Measurements from ENCODE around the gene PKD1L1. TPM values are rescaled to one million over a fixed set of nuclear protein-coding genes. Genes with fewer than 3 reads are reported as not detected.
"Not testable (repeated sequence)": the region's sequence is repeated elsewhere in the genome, so short reads cannot be mapped to it uniquely, and the experiment has no call there.

The PKD1L1 gene
- polyA plus RNA-seq, 1 donor from 2014 or later: 2.0 TPM

DNA sequence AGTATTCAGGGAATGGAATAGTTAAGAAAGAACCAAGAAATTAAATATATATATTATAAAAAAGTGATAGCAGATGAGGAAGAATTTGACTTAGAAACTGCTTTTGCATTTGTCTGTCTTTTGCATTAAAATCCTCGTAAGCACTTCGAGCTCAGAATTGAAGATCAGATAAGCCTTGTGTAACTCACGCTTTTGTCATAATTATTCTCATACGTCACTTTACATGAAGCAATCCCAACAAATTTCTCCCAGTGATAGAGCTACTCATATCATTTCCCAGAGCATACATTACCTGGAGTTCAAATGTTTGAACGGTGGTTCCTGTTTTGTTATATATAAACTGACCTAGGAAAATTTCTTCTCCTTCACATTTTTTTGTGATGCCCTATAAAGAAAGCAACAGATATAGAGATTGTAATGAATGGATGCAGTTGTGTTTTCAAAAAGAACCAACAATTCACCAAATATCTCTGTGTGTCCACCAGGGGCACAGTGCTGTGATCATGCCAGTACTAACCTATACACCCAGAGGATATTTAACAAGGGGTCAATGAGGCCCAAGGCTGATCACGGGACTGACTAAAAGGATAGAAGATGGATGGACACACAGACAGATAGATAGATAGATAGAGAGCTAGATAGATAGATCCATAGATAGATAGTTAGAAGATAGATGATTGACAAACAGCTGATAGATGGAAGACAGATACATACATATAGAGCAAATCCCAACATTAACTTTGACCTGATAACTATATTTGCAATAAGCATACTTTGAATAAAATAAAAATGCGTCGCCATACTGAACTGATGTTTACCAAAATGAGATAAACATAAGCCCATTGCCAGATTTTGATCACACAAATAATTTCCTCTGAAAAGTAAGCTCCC lies 40.5 kb upstream of the PKD1L1 start:
- H3K9me3 ChIP-seq (ENCODE audit: low read length): no peaks in the 10 kb centered on the region
- H4K20me1 ChIP-seq (ENCODE audit: insufficient read depth): no peaks in the 10 kb centered on the region
- no peak overlapping the region for H2AFZ ChIP-seq (ENCODE audit: low read depth, low read length)
- H3K9ac ChIP-seq (ENCODE audit: low read length): no peak overlapping the region
- no peaks in the 10 kb centered on the region for H3F3A ChIP-seq (ENCODE audit: insufficient read depth, low read length, poor library complexity, severe bottlenecking)
- no peak overlapping the region for H3K4me3 ChIP-seq (ENCODE audit: low read length)
- no peaks in the 10 kb centered on the region for H3K27me3 ChIP-seq (ENCODE audit: insufficient read depth, low read depth, low read length)
- no peaks in the 10 kb centered on the region for H3K79me2 ChIP-seq (replicated peaks; ENCODE audit: insufficient read depth, low read length)
- H3K9me2 ChIP-seq (ENCODE audit: insufficient read depth, low read length): no peaks in the 10 kb centered on the region
- TF ChIP-seq SMC3 (conservative IDR thresholded peaks at IDR 0.05; ENCODE audit: poor library complexity) (no peak), EP300 (conservative IDR thresholded peaks at IDR 0.05; ENCODE audit: poor library complexity, severe bottlenecking) (no peak), RAD21 (conservative IDR thresholded peaks at IDR 0.05) (no peak)
- TF ChIP-seq, protein P1, sequence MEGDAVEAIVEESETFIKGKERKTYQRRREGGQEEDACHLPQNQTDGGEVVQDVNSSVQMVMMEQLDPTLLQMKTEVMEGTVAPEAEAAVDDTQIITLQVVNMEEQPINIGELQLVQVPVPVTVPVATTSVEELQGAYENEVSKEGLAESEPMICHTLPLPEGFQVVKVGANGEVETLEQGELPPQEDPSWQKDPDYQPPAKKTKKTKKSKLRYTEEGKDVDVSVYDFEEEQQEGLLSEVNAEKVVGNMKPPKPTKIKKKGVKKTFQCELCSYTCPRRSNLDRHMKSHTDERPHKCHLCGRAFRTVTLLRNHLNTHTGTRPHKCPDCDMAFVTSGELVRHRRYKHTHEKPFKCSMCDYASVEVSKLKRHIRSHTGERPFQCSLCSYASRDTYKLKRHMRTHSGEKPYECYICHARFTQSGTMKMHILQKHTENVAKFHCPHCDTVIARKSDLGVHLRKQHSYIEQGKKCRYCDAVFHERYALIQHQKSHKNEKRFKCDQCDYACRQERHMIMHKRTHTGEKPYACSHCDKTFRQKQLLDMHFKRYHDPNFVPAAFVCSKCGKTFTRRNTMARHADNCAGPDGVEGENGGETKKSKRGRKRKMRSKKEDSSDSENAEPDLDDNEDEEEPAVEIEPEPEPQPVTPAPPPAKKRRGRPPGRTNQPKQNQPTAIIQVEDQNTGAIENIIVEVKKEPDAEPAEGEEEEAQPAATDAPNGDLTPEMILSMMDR (IDR thresholded peaks at IDR 0.05; ENCODE audit: poor library complexity, severe bottlenecking): peak; percentile 40
- TF ChIP-seq, protein P2, sequence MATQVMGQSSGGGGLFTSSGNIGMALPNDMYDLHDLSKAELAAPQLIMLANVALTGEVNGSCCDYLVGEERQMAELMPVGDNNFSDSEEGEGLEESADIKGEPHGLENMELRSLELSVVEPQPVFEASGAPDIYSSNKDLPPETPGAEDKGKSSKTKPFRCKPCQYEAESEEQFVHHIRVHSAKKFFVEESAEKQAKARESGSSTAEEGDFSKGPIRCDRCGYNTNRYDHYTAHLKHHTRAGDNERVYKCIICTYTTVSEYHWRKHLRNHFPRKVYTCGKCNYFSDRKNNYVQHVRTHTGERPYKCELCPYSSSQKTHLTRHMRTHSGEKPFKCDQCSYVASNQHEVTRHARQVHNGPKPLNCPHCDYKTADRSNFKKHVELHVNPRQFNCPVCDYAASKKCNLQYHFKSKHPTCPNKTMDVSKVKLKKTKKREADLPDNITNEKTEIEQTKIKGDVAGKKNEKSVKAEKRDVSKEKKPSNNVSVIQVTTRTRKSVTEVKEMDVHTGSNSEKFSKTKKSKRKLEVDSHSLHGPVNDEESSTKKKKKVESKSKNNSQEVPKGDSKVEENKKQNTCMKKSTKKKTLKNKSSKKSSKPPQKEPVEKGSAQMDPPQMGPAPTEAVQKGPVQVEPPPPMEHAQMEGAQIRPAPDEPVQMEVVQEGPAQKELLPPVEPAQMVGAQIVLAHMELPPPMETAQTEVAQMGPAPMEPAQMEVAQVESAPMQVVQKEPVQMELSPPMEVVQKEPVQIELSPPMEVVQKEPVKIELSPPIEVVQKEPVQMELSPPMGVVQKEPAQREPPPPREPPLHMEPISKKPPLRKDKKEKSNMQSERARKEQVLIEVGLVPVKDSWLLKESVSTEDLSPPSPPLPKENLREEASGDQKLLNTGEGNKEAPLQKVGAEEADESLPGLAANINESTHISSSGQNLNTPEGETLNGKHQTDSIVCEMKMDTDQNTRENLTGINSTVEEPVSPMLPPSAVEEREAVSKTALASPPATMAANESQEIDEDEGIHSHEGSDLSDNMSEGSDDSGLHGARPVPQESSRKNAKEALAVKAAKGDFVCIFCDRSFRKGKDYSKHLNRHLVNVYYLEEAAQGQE (IDR thresholded peaks at IDR 0.05; ENCODE audit: borderline replicate concordance): no peak
- no peaks in the 10 kb centered on the region for H3K36me3 ChIP-seq (ENCODE audit: insufficient read depth, low read length)
- H3K27ac ChIP-seq (ENCODE audit: low read length): no peak overlapping the region
- H3K4me2 ChIP-seq (ENCODE audit: low read length): no peak overlapping the region

DNA sequence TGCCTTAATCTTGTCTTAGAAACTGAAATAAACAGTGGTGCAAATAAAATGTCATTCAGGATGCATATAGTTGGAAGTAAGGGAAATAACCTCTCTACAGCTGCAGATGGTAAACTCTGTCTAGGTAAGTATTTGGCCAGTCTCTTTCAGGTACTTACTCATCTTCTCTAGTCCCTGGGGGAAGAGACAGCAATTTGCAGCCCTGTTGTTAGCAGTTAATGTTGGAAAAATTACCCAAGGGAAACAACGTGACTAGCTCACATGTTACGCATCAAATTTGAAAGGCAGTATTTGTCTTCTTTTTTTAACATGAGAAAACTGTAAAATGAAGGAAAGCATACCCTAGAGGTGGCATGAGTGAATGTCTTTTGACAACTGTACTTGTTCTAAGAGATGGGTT lies 34.3 kb upstream of the PKD1L1 start:
- H3F3A ChIP-seq (ENCODE audit: insufficient read depth, low read length, poor library complexity, severe bottlenecking): no peaks in the 10 kb centered on the region
- H3K9me3 ChIP-seq (ENCODE audit: low read length): no peaks in the 10 kb centered on the region
- H3K4me2 ChIP-seq (ENCODE audit: low read length): peak overlapping the region; percentile 47
- no peak for TF ChIP-seq MXI1 (conservative IDR thresholded peaks at IDR 0.05; ENCODE audit: poor library complexity, severe bottlenecking)
- TF ChIP-seq, protein P1 (IDR thresholded peaks at IDR 0.05; ENCODE audit: poor library complexity, severe bottlenecking): peak; percentile 47
- TF ChIP-seq SMC3 (conservative IDR thresholded peaks at IDR 0.05; ENCODE audit: poor library complexity): no peak
- TF ChIP-seq EP300 (conservative IDR thresholded peaks at IDR 0.05; ENCODE audit: poor library complexity, severe bottlenecking): peak; percentile 66
- TF ChIP-seq POLR2AphosphoS5 (IDR thresholded peaks at IDR 0.05): peak; percentile 76
- H3K27me3 ChIP-seq (ENCODE audit: insufficient read depth, low read depth, low read length): no peaks in the 10 kb centered on the region
- H4K20me1 ChIP-seq (ENCODE audit: insufficient read depth): no peaks in the 10 kb centered on the region
- peaks cover 3% of the 10 kb centered on the region for H3K36me3 ChIP-seq (ENCODE audit: insufficient read depth, low read length)
- H2AFZ ChIP-seq (ENCODE audit: low read depth, low read length): no peak overlapping the region
- peak overlapping the region; percentile 21 for H3K27ac ChIP-seq (ENCODE audit: low read length)
- H3K9me2 ChIP-seq (ENCODE audit: insufficient read depth, low read length): no peaks in the 10 kb centered on the region
- peaks cover 4% of the 10 kb centered on the region for H3K79me2 ChIP-seq (replicated peaks; ENCODE audit: insufficient read depth, low read length)
- no peak overlapping the region for H3K9ac ChIP-seq (ENCODE audit: low read length)
- H3K4me3 ChIP-seq (ENCODE audit: low read length): peak overlapping the region; percentile 29

DNA sequence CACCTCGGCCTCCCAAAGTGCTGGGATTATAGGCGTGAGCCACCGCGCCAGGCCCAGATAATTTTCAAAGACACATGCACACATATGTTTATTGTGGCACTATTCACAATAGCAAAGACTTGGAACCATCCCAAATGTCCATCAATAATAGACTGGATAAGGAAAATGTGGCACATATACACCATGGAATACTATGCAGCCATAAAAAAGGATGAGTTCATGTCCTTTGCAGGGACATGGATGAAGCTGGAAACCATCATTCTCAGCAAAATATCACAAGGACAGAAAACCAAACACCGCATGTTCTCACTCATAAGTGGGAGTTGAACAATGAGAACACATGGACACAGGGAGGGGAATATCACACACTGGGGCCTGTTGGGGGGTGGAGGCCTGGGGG lies 32.4 kb upstream of the PKD1L1 start:
- not testable (repeated sequence) for H2AFZ ChIP-seq (ENCODE audit: low read depth, low read length); H3K4me2 ChIP-seq (ENCODE audit: low read length); H3K79me2 ChIP-seq (replicated peaks; ENCODE audit: insufficient read depth, low read length); H3F3A ChIP-seq (ENCODE audit: insufficient read depth, low read length, poor library complexity, severe bottlenecking); H3K27me3 ChIP-seq (ENCODE audit: insufficient read depth, low read depth, low read length); H3K4me3 ChIP-seq (ENCODE audit: low read length); H3K9me3 ChIP-seq (ENCODE audit: low read length); H3K27ac ChIP-seq (ENCODE audit: low read length); H4K20me1 ChIP-seq (ENCODE audit: insufficient read depth); H3K9me2 ChIP-seq (ENCODE audit: insufficient read depth, low read length); H3K9ac ChIP-seq (ENCODE audit: low read length)
- H3K36me3 ChIP-seq (ENCODE audit: insufficient read depth, low read length): peaks cover 12% of the 10 kb centered on the region

All from neural cell (in vitro differentiated cells).